Activated gamma-delta T cell treated with anti-CD3 and anti-CD28 coated beads, Interleukin-2, amount 50 U/mL, for 16 hours (primary cell): ENCODE results near the gene TTLL13.

Experiments
- DNase-seq: peaks from one replicate; pipeline ENCODE4 v3.0.0-alpha.2; 2020; ENCODE audit warnings: low read depth

The TTLL13 gene

DNA sequence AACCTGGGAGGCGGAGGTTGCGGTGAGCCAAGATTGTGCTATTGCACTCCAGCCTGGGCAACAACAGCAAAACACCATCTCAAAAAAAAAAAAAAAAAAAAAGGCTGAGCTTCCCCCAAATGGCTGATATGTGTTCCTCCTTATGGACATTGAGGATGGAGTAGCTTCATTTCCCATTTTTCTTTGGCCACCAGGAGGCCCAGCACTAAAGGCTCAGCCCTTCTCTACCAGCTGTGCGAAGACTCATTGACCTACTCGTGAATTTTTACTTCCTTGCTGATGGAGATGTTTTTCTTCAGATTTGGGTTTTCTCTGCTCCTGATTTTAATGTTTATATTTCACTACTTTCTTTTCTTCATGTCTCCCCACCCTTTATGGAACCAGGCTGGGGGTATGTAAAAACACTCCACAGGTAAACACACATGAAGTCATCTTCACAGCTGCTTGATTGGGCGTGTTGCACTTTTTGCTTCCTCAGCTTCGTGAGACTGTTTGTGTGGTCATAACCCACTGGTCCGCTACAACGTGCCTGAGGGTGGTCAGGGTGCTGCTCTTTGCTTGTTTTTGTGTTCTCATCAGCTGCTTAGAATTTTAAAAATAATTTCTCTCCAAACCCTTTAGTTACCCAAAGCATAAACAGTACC is 34.7 kb upstream of the TTLL13 start:
- DNase-seq: no peak

DNA sequence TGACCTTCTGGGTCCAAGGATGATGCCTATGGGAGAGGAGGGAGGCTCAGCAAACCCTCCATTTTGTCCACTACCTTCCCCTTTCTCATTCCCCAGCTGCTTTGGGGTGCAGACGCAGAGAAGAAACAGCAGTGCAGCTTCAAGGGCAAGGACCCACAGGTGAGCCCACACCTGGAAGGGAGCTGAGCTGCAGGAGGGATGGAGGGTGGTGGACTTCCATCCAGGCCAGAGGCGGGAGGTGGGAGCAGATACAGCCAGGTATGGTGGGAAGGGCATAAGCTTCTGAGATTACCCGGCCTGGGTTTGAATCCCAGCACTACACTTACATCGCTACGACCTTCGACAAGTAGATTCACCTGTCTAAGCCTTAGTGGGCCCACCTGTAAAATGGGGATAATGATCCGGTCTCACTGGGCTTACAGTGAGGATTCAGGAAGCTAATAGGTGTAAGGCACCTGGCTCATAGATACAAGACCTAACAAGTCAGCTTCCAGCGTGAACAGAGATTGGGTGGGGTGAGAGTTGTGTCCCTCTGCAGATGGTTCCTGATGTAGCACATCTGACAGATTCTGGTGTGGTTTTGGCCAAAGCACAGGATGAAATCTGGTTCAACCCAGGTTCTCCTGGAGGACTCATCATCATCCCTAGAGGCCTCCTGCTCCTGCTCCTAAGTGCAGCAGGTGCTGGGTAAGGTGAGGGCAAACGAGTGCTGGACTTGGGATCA is 31.5 kb upstream of the TTLL13 start:
- DNase-seq: no peak

DNA sequence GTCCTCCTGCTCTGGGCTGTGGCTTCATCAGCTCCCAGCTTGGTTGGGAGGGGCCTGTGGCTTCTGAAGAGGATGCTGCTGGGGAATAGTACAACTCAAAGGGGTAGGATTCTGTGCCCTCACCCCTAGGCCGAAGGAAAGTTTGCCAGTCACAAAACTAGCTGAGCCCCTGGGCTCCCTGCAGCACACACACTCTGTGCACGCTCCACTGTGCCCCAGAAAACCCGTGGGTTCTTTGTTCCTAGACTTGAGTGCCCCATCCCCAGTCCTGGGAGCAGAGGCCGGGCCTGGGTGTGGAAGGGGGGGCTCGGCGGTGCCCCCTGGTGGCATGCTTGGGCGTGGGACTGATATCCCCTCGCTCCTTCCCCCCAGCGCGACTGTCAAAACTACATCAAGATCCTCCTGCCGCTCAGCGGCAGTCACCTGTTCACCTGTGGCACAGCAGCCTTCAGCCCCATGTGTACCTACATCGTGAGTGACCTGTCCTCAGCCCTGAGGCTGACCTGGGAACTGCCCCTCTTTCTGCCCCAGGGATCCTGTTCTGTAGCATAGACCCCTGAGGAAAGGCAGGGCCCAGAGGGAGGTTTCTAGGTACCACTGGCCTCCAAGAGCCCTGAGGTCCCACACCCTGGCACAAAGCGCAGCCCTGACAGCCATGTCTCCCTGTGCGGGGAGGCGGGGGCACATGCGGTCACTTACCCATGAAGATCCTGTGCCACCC is 29.8 kb upstream of the TTLL13 start:
- DNase-seq: peak; percentile 38

DNA sequence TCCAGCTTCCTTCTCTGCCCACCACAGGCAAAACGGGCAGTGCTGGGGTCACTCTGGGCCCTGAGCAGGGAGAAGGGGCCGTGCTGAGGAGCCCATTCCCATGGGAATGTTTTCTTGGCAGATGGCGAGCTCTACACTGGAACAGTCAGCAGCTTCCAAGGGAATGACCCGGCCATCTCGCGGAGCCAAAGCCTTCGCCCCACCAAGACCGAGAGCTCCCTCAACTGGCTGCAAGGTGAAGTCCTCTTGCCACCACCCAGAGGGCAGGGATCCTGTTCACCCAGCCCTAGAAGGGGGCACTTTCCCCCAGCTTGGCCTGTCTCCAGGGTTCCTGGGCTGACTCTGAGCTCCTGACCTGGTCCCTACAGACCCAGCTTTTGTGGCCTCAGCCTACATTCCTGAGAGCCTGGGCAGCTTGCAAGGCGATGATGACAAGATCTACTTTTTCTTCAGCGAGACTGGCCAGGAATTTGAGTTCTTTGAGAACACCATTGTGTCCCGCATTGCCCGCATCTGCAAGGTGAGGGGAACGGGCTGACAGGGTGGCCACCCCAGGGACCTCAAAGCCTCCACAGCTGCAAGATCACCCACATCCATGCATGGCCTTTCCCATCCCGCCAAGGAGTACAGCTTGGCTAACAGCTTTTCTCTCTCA is 28.0 kb upstream of the TTLL13 start:
- DNase-seq: no peak

DNA sequence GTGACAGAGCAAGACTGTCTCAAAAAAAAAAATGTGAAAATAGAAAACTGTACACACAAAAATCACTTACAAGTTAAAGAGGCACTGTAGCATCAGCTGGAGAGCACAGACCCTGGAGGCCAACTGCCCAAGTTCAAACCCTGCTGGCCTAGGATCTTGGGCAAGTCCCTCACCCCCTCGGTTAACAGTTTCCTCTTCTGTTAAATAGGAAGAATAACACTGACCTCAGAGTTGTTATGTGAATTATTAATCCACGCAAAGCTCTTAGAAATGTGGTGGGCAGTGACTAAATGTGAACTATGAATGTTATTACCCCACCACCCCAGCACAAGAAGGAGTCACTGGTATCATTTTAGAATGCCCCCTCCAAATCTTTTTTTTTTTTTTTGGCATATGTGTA is 26.8 kb upstream of the TTLL13 start:
- no peak for DNase-seq

DNA sequence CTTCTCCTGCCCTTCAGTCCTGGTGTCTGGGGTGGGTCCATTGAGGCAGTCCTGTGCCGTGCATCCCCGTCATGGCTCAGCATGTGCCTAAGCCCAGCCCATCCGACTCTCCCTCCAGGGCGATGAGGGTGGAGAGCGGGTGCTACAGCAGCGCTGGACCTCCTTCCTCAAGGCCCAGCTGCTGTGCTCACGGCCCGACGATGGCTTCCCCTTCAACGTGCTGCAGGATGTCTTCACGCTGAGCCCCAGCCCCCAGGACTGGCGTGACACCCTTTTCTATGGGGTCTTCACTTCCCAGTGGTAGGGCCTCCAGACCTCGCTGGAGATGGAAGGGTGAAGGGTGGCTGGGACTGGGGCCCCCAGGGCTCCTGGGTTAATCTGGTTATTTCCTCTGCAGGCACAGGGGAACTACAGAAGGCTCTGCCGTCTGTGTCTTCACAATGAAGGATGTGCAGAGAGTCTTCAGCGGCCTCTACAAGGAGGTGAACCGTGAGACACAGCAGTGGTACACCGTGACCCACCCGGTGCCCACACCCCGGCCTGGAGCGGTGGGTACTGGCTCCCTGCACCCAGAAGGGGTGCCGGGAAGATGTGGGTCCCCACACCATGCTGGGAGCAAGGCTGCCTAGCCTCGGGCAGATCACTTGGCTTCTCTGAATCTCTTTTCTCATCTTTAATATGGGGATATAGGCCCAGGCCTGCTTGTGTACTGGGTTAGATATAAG is 25.8 kb upstream of the TTLL13 start:
- no peak for DNase-seq

DNA sequence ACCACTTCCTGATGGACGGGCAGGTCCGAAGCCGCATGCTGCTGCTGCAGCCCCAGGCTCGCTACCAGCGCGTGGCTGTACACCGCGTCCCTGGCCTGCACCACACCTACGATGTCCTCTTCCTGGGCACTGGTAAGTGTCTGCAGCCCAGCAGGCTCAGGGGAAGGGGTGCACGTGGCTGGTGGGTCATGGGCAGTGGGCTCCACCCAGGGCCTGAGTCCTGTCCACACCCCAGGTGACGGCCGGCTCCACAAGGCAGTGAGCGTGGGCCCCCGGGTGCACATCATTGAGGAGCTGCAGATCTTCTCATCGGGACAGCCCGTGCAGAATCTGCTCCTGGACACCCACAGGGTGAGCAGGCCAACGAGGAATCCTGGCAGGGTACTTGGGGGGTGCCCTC is 24.3 kb upstream of the TTLL13 start:
- DNase-seq: no peak

DNA sequence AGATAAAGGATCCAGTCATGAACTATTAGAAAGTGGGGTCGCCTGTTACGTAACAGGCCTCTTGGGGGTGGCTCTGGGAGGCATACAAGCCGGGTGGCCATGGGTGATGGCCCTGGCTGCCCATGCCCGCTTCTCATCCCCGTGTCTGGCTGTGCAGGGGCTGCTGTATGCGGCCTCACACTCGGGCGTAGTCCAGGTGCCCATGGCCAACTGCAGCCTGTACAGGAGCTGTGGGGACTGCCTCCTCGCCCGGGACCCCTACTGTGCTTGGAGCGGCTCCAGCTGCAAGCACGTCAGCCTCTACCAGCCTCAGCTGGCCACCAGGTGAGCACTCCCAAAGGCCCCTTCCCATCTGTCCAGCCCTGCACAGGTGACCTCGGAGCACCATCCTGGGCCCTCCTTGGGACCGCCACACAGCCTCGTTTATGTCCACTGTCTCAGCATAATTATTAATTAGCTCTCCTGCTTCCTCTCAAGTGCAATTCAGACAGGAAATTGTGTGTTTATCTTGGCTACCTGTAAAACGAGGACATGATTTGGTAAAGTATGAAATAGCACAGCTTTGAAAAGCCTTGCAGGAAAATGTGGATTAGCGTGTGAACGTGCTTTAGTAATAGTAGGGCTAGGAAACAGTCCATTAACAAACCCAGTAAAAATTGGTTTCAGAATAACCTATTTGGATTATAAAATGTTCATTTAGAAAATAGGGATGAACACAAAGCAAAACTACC is 23.7 kb upstream of the TTLL13 start:
- DNase-seq: no peak

DNA sequence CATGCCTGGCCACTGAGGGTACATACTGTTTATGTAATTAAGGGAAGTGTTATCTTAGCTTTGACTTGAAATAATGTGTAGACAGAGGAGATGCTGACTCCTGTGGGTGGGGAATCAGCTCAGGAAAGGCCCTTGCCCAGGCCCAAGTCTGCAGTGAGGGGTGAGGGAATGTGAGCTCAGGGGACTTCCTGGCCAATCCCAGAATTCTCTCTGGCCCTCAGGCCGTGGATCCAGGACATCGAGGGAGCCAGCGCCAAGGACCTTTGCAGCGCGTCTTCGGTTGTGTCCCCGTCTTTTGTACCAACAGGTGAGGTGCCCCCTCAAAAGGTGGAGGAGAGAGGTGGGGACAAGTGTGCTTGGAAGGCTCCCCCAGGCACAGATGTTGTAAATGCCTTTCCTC is 22.0 kb upstream of the TTLL13 start:
- no peak for DNase-seq

DNA sequence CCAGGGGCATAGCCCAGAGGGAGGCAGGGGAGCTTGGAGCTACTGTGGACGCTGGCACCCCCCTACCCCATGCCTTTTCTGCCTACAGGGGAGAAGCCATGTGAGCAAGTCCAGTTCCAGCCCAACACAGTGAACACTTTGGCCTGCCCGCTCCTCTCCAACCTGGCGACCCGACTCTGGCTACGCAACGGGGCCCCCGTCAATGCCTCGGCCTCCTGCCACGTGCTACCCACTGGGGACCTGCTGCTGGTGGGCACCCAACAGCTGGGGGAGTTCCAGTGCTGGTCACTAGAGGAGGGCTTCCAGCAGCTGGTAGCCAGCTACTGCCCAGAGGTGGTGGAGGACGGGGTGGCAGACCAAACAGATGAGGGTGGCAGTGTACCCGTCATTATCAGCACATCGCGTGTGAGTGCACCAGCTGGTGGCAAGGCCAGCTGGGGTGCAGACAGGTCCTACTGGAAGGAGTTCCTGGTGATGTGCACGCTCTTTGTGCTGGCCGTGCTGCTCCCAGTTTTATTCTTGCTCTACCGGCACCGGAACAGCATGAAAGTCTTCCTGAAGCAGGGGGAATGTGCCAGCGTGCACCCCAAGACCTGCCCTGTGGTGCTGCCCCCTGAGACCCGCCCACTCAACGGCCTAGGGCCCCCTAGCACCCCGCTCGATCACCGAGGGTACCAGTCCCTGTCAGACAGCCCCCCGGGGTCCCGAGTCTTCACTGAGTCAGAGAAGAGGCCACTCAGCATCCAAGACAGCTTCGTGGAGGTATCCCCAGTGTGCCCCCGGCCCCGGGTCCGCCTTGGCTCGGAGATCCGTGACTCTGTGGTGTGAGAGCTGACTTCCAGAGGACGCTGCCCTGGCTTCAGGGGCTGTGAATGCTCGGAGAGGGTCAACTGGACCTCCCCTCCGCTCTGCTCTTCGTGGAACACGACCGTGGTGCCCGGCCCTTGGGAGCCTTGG is 21.3 kb upstream of the TTLL13 start:
- no peak for DNase-seq

DNA sequence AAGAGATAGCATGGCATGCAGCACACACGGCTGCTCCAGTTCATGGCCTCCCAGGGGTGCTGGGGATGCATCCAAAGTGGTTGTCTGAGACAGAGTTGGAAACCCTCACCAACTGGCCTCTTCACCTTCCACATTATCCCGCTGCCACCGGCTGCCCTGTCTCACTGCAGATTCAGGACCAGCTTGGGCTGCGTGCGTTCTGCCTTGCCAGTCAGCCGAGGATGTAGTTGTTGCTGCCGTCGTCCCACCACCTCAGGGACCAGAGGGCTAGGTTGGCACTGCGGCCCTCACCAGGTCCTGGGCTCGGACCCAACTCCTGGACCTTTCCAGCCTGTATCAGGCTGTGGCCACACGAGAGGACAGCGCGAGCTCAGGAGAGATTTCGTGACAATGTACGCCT is 20.4 kb upstream of the TTLL13 start:
- no peak for DNase-seq

DNA sequence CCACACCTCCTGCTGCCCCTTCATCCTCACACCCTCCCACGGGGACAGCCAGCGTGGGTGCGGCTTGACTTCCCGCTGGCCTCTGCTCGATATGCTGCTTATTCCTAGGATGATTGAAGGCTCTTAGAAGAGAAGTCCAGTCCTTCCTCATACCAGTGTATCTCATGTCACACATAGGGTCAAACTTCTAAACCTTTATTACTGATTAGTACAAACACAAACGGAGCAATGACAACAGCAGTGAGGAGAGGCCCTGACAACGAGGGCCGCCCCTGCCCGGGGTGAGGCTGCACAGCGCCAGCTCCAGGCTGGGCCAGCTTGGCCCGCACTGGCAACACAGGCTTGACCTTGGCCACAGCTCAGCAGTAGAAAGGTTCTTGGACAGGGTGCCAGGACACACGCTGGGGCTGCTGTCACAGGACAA is 19.3 kb upstream of the TTLL13 start:
- no peak for DNase-seq

DNA sequence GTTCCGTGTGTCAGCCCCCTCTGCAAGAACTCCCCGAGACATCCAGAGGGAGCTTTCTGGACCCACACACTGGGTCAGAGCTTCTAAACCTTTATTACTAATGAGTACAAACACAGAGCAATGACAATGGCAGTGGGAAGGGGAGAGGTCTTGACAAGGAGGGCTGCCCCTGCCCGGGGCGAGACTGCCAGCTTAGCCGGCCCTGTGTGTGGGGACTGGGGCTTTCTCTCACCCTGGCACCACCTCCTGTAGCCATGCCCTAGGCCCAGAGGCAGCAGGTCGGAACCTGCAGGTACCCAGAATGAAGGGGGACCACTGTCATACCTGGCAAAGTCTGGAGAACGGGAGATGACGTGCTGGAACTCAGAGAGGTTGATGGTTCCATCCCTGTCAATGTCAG is 18.7 kb upstream of the TTLL13 start:
- DNase-seq: no peak

DNA sequence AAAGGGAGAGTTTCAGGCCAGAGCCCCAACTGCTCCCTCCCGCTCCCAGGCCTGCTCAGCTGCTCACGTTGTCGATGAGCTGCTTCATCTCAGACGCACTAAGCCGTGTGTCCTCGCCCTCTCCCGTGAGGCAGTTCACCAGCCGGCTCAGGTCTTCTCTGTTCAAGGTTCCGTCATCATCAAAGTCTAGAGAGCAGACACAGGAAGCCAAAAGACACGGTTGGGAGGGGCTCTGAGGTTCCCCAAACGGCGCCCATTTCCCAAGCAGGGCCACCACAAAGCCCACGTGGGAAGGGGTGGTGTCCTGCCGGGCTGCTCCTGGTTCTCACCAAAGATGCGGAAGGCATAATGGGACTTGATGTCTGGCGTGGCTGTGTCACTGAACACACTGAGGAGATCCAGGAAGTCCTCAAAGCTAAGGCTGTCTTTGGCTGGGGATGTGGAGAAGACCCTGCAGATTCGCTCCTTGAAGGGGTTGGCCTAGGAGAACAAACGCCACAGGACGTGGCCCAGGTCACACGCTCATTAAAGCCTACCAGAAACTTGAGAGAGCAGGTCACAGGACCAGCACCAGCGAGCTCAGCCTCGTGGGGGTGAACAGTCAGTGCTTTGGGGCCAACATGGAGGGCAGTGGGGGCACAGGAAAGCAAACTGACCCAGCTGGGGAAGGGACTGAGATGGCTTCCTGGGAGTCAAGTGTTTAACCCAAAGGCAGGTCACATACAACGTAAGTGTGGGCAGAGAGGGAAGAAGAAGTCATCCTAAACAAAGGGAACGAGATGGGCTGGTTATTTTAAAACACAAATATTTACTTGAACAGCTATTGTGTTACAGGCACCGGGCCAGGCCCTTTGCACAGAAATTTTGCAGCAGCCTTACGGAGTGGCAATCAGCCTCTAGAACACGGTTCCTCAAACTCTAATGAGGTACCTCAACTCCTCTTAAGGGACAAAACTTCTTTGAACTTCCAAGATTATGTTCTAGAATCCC is 18.0 kb upstream of the TTLL13 start:
- DNase-seq: peak; percentile 63

DNA sequence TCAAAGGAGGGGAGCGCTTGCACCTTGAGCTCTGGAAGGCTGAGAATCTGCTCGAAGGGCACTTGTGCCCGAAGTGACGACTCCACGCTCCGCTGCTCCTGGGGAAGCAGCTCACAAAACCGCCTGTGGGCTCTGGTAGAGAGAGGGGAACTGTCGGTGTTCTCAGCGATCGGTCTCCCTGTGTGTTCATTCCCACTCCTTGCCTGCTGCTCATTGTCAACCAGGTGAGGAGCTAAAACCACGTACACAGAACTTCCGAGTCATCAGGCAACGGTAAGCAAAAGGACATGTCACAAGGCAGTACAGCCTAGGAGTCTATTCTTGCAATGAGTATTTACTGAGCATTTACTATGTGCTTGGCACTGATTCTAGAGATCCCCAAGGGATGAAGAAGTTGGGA is 17.2 kb upstream of the TTLL13 start:
- no peak for DNase-seq

DNA sequence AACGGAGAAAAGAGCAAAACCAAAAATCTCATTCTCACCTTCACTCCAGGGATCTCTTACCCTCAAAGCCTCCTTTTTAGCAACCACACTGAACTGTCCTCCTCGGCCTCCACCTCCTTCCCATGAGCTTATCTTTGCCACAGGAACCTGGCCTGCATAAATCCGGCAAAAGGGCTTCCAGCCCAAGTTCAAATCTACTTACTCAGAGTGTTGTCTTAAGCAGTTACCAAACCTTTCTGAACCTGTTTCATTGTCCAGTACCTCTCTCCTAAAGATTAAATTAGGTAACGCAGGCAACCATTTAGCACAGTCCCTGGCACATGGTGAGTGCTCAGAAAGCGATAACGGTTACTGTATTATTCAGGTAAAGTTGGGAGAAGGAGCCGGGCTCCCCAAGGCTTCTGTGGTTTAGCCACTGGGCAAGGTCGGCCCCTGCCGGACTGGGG is 16.4 kb upstream of the TTLL13 start:
- no peak for DNase-seq

DNA sequence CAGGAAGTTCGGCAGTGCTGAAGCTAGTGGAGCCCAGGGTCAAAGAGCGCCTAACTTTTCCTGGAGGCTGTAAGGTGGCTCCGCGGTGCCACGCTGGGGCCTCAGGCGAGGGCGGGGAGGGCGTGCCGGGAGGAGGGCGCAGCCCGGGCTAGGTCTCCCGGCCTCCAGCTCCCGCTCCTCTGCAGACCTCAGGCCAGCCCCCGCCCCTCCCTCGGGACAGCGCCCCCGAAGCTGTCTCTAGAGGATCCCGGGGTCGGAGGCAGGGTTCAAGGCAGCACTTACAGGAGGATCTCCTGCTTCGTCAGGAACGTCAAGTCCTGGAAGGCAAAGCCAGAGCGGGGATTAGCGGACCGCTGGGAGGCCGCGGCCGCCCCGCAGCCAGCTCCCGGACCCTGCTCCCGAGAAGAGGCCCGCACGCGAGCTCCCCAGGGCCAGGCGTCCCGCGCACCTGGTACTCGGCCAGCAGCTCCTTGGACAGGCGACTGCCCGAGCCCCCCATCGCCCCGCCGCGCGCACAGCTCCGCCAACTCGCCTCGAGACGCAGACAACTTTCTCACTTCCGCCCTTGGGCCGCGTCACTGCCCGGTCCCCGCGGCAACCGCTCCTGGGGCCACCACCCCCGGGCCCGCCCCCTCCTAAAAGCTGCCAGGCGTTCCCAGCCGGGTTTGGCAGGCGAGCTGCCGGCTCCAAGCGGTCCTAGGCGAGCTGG is 15.8 kb upstream of the TTLL13 start, which contains the start of gene CIB1:
Gene CIB1 (minus strand): TSS at position 555 of the 709 bp plus-strand sequence. CDS start 56 bp downstream, at position 499.
- peak; percentile 96 for DNase-seq
